ENCODE data around the gene ATXN7L1. TPM values are rescaled to one million over a fixed set of nuclear protein-coding genes. Genes with fewer than 3 reads are reported as not detected.

The ATXN7L1 gene
- total and polyA plus RNA-seq, 2 of the 4 experiments (the other 2 are of a cell fraction), result 3.5 to 4.3 TPM

GRCh38 chr7:105911961-105912575 lies 35.7 kb upstream of the ATXN7L1 start:
- H2BK15ac ChIP-seq (ENCODE audit: low read depth, low read length), result no peak overlapping the region
- no CpG with 5 or more reads among the region's 4 CpGs for WGBS, 2 experiments (ENCODE audit: extremely low coverage in 2 of 2, insufficient read length in 1 of 2)
- H4K5ac ChIP-seq (ENCODE audit: low read depth, low read length), result no peak overlapping the region
- no peak overlapping the region for H3K23ac ChIP-seq (ENCODE audit: low read depth, low read length)
- no peak overlapping the region for H2BK20ac ChIP-seq (ENCODE audit: low read depth, low read length)
- no peak overlapping the region for H3K56ac ChIP-seq (ENCODE audit: extremely low read depth, insufficient read depth, low read length)
- ChIA-PET CTCF (no interaction called here), POLR2A (ENCODE audit: unreplicated experiment) (no interaction called here)
- H4K91ac ChIP-seq (ENCODE audit: insufficient read depth, low read depth, low read length), result no peak overlapping the region
- no TSS peak for BruUV-seq (replicated peaks)
- H2AFZ ChIP-seq (replicated peaks; ENCODE audit: low read length, poor library complexity), result no peak overlapping the region
- no peak overlapping the region for H3K27ac ChIP-seq (ENCODE audit: insufficient read depth, low read length)
- H2AK5ac ChIP-seq (ENCODE audit: low read depth, low read length), result no peak overlapping the region
- H4K20me1 ChIP-seq (ENCODE audit: insufficient read depth, low read length), result 0 out of 2 replicates have a peak, but pooled peaks cover 4% of the 10 kb centered on the region
- H2BK120ac ChIP-seq (ENCODE audit: low read depth, low read length), result no peak overlapping the region
- no peak overlapping the region; the same call in 1 of the 2 replicates for H3K18ac ChIP-seq (ENCODE audit: low read depth, low read length)
- H3K4ac ChIP-seq (ENCODE audit: low read depth, low read length), result no peak overlapping the region
- H2AK9ac ChIP-seq (replicated peaks; ENCODE audit: low read depth, low read length, poor library complexity), result no peak overlapping the region
- H3K36me3 ChIP-seq (ENCODE audit: control insufficient read depth, insufficient read depth, low read length), result peaks cover 8% of the 10 kb centered on the region; the same call in 1 of the 2 replicates
- intact Hi-C loops (cut with micrococcal nuclease), result no loop called here
- ATAC-seq (ENCODE audit: low read depth) (peak; percentile 74), DNase-seq (peak; percentile 60)
- in situ Hi-C loops (cut with MboI; ENCODE audit: low sequenced_read_pairs), result no loop called here
- no peak overlapping the region for H3K4me2 ChIP-seq (ENCODE audit: low read depth, low read length)
- dilution Hi-C loops (cut with HindIII; ENCODE audit: low sequenced_read_pairs, unreplicated experiment), result no loop called here
- H3K4me3 ChIP-seq (ENCODE audit: insufficient read depth, low read depth, low read length), result no peak overlapping the region
- H3K9me1 ChIP-seq (ENCODE audit: insufficient read depth, low read length), result peaks cover 7% of the 10 kb centered on the region; the same call in 1 of the 2 replicates
- H4K8ac ChIP-seq (ENCODE audit: low read depth in 2 of 2, low read length in 2 of 2), result no peak overlapping the region
- no peaks in the 10 kb centered on the region; a peak in 1 of 4 replicates for H3K79me1 ChIP-seq (ENCODE audit: low read depth in 1 of 2, low read length in 2 of 2)
- H3K14ac ChIP-seq (replicated peaks; ENCODE audit: low read depth, low read length), result no peak overlapping the region
- H3K9ac ChIP-seq (ENCODE audit: low read depth, low read length), result no peak overlapping the region
- peaks cover 2% of the 10 kb centered on the region; the same call in 1 of the 2 replicates for H3K9me3 ChIP-seq (ENCODE audit: control insufficient read depth, insufficient read depth, low read length)
- TF ChIP-seq NFE2L2 (IDR thresholded peaks at IDR 0.05; ENCODE audit: low read depth, low read length) (no peak), MAZ (IDR thresholded peaks at IDR 0.05; ENCODE audit: borderline replicate concordance, low read depth, low read length) (no peak), MXI1 (IDR thresholded peaks at IDR 0.05; ENCODE audit: borderline replicate concordance, low read depth, low read length) (no peak), RCOR1 (IDR thresholded peaks at IDR 0.05; ENCODE audit: insufficient replicate concordance, low read length) (no peak), CEBPB (IDR thresholded peaks at IDR 0.05; ENCODE audit: low read depth, low read length) (no peak), FOS (IDR thresholded peaks at IDR 0.05; ENCODE audit: low read depth, low read length) (no peak), CHD1 (IDR thresholded peaks at IDR 0.05; ENCODE audit: low read depth, low read length) (no peak), ELK1 (IDR thresholded peaks at IDR 0.05; ENCODE audit: borderline replicate concordance, low read depth, low read length) (no peak), RFX5 (IDR thresholded peaks at IDR 0.05; ENCODE audit: low read depth, low read length) (no peak), POLR2A (IDR thresholded peaks at IDR 0.05; ENCODE audit: low read depth, low read length) (no peak), RAD21 (IDR thresholded peaks at IDR 0.05; ENCODE audit: low read length) (no peak), SMC3 (IDR thresholded peaks at IDR 0.05; ENCODE audit: low read depth, low read length) (no peak), MAFK (IDR thresholded peaks at IDR 0.05; ENCODE audit: low read depth, low read length) (no peak), BHLHE40 (IDR thresholded peaks at IDR 0.05; ENCODE audit: low read depth, low read length) (no peak)
- TF ChIP-seq, protein P1, sequence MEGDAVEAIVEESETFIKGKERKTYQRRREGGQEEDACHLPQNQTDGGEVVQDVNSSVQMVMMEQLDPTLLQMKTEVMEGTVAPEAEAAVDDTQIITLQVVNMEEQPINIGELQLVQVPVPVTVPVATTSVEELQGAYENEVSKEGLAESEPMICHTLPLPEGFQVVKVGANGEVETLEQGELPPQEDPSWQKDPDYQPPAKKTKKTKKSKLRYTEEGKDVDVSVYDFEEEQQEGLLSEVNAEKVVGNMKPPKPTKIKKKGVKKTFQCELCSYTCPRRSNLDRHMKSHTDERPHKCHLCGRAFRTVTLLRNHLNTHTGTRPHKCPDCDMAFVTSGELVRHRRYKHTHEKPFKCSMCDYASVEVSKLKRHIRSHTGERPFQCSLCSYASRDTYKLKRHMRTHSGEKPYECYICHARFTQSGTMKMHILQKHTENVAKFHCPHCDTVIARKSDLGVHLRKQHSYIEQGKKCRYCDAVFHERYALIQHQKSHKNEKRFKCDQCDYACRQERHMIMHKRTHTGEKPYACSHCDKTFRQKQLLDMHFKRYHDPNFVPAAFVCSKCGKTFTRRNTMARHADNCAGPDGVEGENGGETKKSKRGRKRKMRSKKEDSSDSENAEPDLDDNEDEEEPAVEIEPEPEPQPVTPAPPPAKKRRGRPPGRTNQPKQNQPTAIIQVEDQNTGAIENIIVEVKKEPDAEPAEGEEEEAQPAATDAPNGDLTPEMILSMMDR (conservative IDR thresholded peaks at IDR 0.05; ENCODE audit: low read depth, low read length), result no peak
- TF ChIP-seq, protein P2, sequence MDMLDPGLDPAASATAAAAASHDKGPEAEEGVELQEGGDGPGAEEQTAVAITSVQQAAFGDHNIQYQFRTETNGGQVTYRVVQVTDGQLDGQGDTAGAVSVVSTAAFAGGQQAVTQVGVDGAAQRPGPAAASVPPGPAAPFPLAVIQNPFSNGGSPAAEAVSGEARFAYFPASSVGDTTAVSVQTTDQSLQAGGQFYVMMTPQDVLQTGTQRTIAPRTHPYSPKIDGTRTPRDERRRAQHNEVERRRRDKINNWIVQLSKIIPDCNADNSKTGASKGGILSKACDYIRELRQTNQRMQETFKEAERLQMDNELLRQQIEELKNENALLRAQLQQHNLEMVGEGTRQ (IDR thresholded peaks at IDR 0.05; ENCODE audit: low read depth, low read length), result no peak
- H3K27me3 ChIP-seq (ENCODE audit: control insufficient read depth, insufficient read depth, low read length), result no peaks in the 10 kb centered on the region
- peaks cover 2% of the 10 kb centered on the region; the same call in 1 of the 2 replicates for H3K4me1 ChIP-seq (ENCODE audit: control insufficient read depth, insufficient read depth, low read length)
- H2BK5ac ChIP-seq (ENCODE audit: low read depth, low read length, poor library complexity, severe bottlenecking), result no peak overlapping the region

Measured in IMR-90 (cell line).